Activated T-helper 2 cell treated with anti-CD3 and anti-CD28 coated beads, Interferon-gamma antibody, Interleukin-2, Interleukin-4, amounts not matched to agents 10 μg/mL and 5 μg/mL and 100 μg/mL, durations not matched to agents 14 hours and 24 hours and 36 hours (primary cell): ENCODE data around the gene TTC9C. TPM values are rescaled to one million over a fixed set of nuclear protein-coding genes. Genes with fewer than 3 reads are reported as not detected.
A peak's percentile ranks its signal among the peaks of the same experiment; 100 is the strongest.

Experiments used
- DNase-seq: peaks from one replicate; pipeline ENCODE4 v3.0.0; 2021; ENCODE audit warnings: low spot score
- H3K27ac Mint-ChIP-seq: one replicate; pipeline ENCODE4 v1.8.0; 2021; ENCODE audit warnings: mixed read lengths
- H3K27me3 Mint-ChIP-seq: one replicate; pipeline ENCODE4 v1.8.0; 2021; ENCODE audit warnings: low read depth, mixed read lengths
- H3K36me3 Mint-ChIP-seq: one replicate; pipeline ENCODE4 v1.8.0; 2021; ENCODE audit warnings: low read depth, mixed read lengths
- H3K4me1 Mint-ChIP-seq: one replicate; pipeline ENCODE4 v1.8.0; 2021; ENCODE audit warnings: low read depth, mixed read lengths
- H3K4me3 Mint-ChIP-seq: one replicate; pipeline ENCODE4 v1.8.0; 2021; ENCODE audit warnings: low read depth, mild to moderate bottlenecking, moderate library complexity, mixed read lengths
- H3K9me3 Mint-ChIP-seq: one replicate; pipeline ENCODE4 v1.8.0; 2021; ENCODE audit warnings: mixed read lengths
- intact Hi-C: fragments of 100-400 bp; cut with micrococcal nuclease; formaldehyde crosslinking; loops from one replicate; pipeline ENCODE4 v1.15.1; 2023
- total RNA-seq: library from RNA; stranded (reverse); gene quantifications from 2 replicates; pipeline ENCODE4 v1.2.3, GENCODE V29; 2022

TTC9C gene
- total RNA-seq, 1 donor from 2014 or later, result 39.4 TPM

DNA sequence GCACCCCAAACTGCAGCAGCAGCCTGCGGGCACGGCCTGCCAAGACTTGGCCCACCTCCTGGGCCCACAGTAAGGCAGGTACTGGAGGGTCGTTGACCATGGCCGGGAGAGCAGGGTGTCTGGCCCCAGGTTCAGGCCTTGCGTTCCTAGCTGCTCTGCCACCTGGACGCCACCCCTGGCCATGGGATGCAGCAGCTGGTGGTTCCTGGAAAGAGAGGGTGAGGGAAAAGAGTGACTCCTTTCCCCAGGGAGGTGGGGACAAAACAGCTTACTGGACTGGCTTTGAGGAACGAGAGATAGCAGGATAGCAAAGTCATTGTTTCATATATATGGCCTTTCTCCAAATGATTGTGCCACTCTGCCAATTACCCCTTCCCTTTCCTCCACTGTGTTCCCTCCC lies 22.9 kb upstream of the TTC9C start:
- peaks cover 33% of the 10 kb centered on the region for H3K4me1 Mint-ChIP-seq
- no peak for DNase-seq
- peak overlapping the region; percentile 90 for H3K4me3 Mint-ChIP-seq
- peak overlapping the region; percentile 57 for H3K27ac Mint-ChIP-seq
- intact Hi-C loops, result loop anchor here (5.0 kb wide), 1 partner anchor 127 kb away; the partner anchor contains the start of genes STX5 and TEX54
- H3K36me3 Mint-ChIP-seq, result peaks cover 34% of the 10 kb centered on the region
- no peaks in the 10 kb centered on the region for H3K27me3 Mint-ChIP-seq
- no peaks in the 10 kb centered on the region for H3K9me3 Mint-ChIP-seq

DNA sequence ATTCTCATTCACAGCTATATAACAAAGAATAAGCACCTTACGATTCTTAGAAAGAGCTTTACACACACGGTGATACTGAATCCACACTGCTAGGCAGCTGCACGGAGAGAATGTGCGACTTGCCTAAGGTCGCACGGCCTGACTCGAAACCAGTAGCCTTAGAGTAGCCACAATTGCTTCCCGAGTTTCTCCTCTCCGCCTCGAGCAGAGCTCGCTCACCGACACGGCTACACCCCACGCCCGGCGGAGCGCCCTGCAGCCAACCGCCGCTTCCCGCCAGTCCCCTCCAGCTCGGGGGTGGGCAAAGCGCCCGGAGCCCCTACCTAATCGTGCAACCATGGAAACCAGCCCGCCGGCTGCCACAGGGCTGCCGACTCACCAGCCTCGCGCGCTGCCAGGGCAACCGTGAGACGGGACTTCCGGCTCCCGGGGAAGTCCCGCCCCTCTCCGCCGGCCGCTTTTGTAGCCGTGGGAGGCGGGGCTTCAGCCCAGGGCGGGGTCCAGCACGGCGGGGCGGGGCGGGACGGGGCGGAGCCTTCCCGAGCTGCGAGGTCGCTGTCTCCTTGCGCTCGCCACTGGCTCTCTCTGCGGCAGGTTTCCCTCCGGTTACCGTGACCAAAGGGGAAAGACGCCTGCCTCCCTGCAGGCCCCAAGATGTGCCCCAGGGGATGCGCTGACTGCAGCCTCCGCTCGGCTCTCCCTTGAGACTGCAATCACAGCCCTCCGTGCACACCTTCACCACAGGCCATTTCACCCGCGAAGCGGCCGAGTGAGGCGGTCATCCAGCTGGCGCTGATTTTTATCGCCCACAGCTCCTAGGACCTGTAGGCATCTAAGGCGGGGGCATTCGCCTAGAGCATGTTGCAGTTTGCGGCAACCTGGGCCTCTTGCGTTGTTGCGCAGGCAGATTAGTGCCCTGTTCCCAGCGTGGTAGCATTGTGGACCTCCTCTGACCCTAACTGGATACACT lies 22.1 kb upstream of the TTC9C start:
- H3K4me3 Mint-ChIP-seq, result peak overlapping the region; percentile 90
- peaks cover 38% of the 10 kb centered on the region for H3K36me3 Mint-ChIP-seq
- no peaks in the 10 kb centered on the region for H3K9me3 Mint-ChIP-seq
- intact Hi-C loops, result loop anchor here (5.0 kb wide), 1 partner anchor 126 kb away; the partner anchor contains the start of genes STX5 and TEX54
- no peaks in the 10 kb centered on the region for H3K27me3 Mint-ChIP-seq
- peak; percentile 89 for DNase-seq
- H3K4me1 Mint-ChIP-seq, result peaks cover 37% of the 10 kb centered on the region
- peak overlapping the region; percentile 57 for H3K27ac Mint-ChIP-seq

DNA sequence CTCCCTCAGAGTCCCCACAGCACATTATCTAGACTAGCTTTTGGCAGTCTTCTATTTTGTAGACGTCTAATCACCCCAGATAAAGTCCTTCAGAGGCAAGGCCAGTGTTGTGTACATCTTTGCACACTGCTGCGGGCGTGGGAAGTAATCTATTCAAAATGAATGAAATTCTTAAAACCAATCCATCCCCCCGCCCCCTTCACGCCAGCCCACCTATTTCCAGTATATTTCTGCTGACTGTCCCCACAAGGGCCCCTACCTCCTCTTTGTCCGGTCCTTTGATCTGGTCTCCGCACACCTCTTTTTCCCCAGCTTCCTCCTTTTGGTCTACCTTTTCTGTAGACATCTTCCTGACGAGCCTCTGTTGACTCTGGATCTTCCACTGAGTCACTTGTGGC lies 21.4 kb upstream of the TTC9C start:
- Mint-ChIP-seq H3K9me3 (no peaks in the 10 kb centered on the region), H3K27ac (peak overlapping the region; percentile 14), H3K4me1 (peaks cover 37% of the 10 kb centered on the region), H3K36me3 (peaks cover 40% of the 10 kb centered on the region), H3K4me3 (peak overlapping the region; percentile 58), H3K27me3 (no peaks in the 10 kb centered on the region)
- DNase-seq, result no peak
- intact Hi-C loops, result loop anchor here (5.0 kb wide), 1 partner anchor 125 kb away; the partner anchor contains the start of genes STX5 and TEX54

DNA sequence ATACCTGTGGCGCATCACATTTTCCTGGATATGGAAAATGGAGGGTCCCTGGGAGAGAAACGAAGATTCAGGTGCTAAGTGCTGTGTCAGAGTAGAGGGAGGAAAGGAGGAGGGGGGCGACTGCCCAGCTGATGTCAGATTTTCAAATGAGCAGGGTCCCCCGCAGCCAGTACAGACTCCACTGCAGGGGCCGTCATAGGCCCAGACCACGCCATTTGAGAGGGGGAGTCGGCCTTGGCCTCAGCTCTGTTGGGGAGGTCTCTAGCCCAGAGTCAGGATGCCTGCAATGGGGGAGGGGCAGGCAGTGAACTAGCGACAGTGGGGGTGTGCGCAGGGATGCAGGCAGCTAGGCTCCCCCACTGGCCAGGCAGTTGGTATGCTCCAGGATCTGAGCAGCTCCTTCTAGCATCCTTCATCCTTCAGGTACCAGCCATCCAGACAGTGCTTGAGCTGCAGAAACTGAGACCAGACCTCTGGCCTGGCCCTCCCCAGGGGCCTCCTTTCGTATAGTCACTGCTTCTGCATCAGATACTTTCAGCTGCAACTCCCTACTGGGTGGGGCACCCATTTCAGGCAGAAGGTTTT lies 20.9 kb upstream of the TTC9C start, which contains the start of the genes BSCL2 and GNG3:
BSCL2 (minus strand) TSS at position 148 of the 585 bp plus-strand sequence. CDS start 229 bp downstream, outside the sequence.
GNG3 (plus strand) TSS at position 400 of the 585 bp plus-strand sequence. CDS start 620 bp downstream, outside the sequence.
- H3K4me1 Mint-ChIP-seq, result peaks cover 39% of the 10 kb centered on the region
- H3K27me3 Mint-ChIP-seq, result no peaks in the 10 kb centered on the region
- H3K9me3 Mint-ChIP-seq, result no peaks in the 10 kb centered on the region
- H3K27ac Mint-ChIP-seq, result peak within 1 kb of the TSS; percentile 88
- DNase-seq, result no peak
- peaks cover 39% of the 10 kb centered on the region for H3K36me3 Mint-ChIP-seq
- intact Hi-C loops, result loop anchor here (5.0 kb wide), 1 partner anchor 125 kb away; the partner anchor contains the start of genes STX5 and TEX54
- H3K4me3 Mint-ChIP-seq, result peak within 1 kb of the TSS; percentile 82

DNA sequence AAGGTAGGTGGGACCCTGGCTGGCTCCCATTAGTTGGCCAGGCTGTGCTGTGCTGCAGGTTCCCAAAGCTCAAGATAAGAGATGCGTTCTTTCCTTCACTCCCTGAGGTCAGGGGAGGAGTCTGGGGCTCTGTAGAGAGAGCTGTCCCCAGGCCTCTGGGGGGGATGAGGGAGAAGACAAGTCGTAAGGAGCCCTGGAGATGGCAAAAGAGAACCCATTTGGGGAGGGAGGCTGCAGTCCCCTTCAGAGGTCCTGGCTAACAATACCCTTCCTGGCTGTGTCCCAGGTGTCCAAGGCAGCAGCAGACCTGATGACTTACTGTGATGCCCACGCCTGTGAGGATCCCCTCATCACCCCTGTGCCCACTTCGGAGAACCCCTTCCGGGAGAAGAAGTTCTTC lies 19.9 kb upstream of the TTC9C start:
- H3K36me3 Mint-ChIP-seq, result peaks cover 44% of the 10 kb centered on the region
- H3K9me3 Mint-ChIP-seq, result no peaks in the 10 kb centered on the region
- peak overlapping the region; percentile 82 for H3K4me3 Mint-ChIP-seq
- peaks cover 47% of the 10 kb centered on the region for H3K4me1 Mint-ChIP-seq
- intact Hi-C loops, result loop anchor here (5.0 kb wide), 1 partner anchor 124 kb away; the partner anchor contains the start of genes STX5 and TEX54
- peak overlapping the region; percentile 88 for H3K27ac Mint-ChIP-seq
- no peaks in the 10 kb centered on the region for H3K27me3 Mint-ChIP-seq
- DNase-seq, result no peak

DNA sequence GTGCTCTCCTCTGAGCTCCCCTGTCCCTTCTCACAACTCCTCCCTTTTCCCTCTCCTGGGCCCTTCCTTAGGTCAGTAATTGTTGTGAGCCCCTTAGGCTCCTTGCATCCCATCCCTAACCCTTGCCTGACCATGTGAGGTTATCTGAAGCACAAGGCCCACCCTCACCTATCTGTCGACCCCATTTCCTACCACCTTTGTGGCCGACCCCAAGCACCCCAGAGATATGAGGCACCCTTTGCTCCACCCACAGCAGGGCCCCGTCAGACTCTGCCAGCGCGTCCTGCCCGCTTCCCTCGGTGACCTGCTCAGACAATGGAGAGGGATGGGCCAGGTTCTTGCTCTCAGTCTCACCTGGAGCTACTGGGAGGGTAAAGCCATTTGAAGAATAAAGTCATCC lies 19.5 kb upstream of the TTC9C start:
- Mint-ChIP-seq H3K36me3 (peaks cover 45% of the 10 kb centered on the region), H3K4me3 (peak overlapping the region; percentile 82), H3K9me3 (no peaks in the 10 kb centered on the region), H3K27ac (peak overlapping the region; percentile 88), H3K4me1 (peaks cover 51% of the 10 kb centered on the region), H3K27me3 (no peaks in the 10 kb centered on the region)
- DNase-seq, result peak; percentile 36
- intact Hi-C loops, result loop anchor here (1.0 to 5.0 kb wide), 6 partner anchors 19 to 173 kb away; partner anchors contain the start of genes GANAB, HNRNPUL2, STX5 and TAF6L

DNA sequence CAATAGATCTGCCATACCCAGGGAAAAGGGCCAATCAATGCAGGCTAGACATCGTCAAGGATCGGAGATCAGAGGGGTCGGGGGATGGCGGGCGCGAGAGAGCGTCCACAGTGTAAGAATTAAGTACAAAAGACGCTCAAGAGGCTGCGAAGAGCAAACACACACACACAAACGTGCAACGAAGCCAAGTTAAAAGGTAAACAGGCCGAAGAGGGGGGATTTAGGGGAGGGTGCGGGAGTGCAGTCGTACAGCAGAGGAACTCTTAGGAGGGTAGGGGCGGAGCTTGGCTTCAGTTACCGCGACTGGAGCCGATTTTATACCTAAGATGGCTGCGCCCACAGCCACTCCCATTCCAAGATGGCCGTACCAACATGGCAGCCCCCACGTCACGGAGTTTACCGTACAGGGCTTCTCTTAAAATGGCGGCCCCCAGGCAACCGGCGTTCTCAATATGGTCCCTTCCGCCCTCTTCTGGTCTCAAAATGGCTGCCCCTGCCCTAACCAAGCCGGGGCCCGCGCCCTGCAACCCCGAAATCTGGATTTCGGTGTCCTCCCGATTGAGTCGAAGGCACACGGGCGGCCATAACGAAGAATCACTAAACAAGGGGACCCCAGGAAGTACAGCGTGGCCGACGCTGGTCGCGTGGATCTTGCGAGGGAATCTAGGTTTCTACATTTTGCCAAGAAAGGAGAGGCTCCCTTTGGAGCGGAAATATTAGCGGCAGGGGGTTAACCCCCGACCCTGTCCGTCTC lies 18.9 kb upstream of the TTC9C start:
- peak overlapping the region; percentile 82 for H3K4me3 Mint-ChIP-seq
- H3K4me1 Mint-ChIP-seq, result peaks cover 56% of the 10 kb centered on the region
- DNase-seq, result peak; percentile 94
- H3K9me3 Mint-ChIP-seq, result no peaks in the 10 kb centered on the region
- peaks cover 51% of the 10 kb centered on the region for H3K36me3 Mint-ChIP-seq
- H3K27me3 Mint-ChIP-seq, result no peaks in the 10 kb centered on the region
- H3K27ac Mint-ChIP-seq, result peak overlapping the region; percentile 88
- intact Hi-C loops, result loop anchor here (1.0 to 5.0 kb wide), 6 partner anchors 18 to 172 kb away; partner anchors contain the start of genes GANAB, HNRNPUL2, STX5 and TAF6L

DNA sequence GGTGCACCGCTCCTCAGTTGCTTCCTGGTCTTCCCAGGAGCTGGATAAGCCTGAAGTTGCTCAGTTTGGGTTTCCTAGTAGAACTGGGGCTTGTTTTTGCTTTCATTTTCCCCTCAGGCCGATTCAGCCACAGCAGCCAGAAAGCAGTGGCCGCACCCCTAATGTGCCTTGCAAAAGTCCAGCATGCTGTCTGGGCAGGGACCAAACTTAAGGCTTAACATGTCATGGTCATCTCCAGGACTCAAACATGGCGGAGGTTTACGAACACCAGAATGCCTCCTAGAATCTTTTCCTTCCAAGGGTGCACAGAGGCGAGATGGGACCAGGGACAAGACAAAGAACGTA lies 18.3 kb upstream of the TTC9C start:
- intact Hi-C loops, result no loop called here
- Mint-ChIP-seq H3K4me1 (peaks cover 60% of the 10 kb centered on the region), H3K9me3 (no peaks in the 10 kb centered on the region), H3K4me3 (peak overlapping the region; percentile 82), H3K27ac (peak overlapping the region; percentile 88), H3K27me3 (no peaks in the 10 kb centered on the region), H3K36me3 (peaks cover 51% of the 10 kb centered on the region)
- no peak for DNase-seq

DNA sequence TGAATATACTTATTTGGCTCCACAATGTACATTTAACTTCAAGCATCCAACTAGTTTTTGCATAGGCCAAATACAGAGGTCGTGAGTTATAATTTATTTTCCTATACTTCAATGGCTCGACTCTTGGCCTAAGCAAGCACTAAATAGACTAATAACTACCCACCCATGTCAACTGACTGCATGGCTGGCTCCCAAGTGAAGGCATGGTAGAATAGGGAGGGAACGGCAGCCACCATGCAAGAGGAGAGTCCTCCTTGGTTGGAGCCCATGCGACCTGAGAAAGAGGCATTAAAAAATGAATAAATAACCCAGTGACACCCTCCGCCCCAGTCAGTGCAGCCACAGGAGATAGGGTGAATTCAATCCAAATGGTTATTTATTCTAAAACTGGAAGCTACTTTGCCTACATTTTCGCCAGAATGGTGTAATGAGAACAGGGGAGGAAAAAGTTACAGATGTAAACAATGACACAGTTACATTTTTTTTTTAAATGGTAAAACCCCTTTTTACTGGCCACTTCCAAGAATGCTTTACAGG lies 15.9 kb upstream of the TTC9C start:
- intact Hi-C loops, result loop anchor here (2.0 kb wide), 1 partner anchor 42 kb away; the partner anchor contains the start of gene UQCC3
- Mint-ChIP-seq H3K4me1 (peaks cover 58% of the 10 kb centered on the region), H3K4me3 (peak overlapping the region; percentile 27), H3K27me3 (no peaks in the 10 kb centered on the region), H3K36me3 (peaks cover 70% of the 10 kb centered on the region), H3K27ac (peak overlapping the region; percentile 87), H3K9me3 (no peaks in the 10 kb centered on the region)
- no peak for DNase-seq

DNA sequence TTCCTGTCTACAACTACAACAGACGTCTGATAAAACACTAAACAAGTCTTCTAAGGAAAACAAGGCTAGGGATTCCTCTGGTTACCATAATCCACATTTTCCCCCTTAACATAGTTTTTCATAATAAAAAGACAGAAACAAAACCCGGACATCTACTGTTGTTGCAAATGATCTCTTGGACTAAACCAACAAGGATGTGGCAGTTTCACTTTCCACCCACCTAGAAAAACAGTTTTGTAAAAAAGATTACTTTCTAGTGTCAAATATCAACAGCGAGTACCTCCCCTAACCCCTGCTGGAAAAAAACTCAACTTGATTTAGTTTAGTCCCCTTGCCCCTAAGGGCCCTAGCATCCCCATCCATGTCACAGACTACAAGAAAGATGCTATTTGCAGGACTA lies 15.4 kb upstream of the TTC9C start:
- H3K4me1 Mint-ChIP-seq, result peaks cover 58% of the 10 kb centered on the region
- H3K27ac Mint-ChIP-seq, result peak overlapping the region; percentile 87
- H3K4me3 Mint-ChIP-seq, result peak overlapping the region; percentile 27
- no peaks in the 10 kb centered on the region for H3K9me3 Mint-ChIP-seq
- no peaks in the 10 kb centered on the region for H3K27me3 Mint-ChIP-seq
- no peak for DNase-seq
- intact Hi-C loops, result loop anchor here (2.0 kb wide), 1 partner anchor 42 kb away; the partner anchor contains the start of gene UQCC3
- H3K36me3 Mint-ChIP-seq, result peaks cover 74% of the 10 kb centered on the region

DNA sequence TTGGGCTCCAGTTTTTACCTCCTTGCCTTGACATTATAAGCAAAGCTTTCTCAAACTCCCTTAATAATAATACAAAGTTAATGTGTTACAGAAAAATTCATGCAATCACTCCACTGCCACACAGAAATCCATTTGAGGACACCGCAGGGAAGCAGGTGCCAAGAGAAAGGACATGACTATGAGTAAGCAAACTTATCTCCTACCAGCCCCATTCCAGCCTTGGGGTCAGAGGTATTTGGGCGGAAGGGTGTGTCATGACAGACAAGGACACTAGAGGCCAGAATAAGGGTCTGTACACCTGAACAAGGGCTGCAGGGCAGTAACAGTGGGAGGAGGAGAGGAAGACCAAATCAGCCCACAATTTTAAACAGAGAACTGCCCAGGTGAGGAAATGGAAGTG lies 14.9 kb upstream of the TTC9C start:
- no peaks in the 10 kb centered on the region for H3K27me3 Mint-ChIP-seq
- no peaks in the 10 kb centered on the region for H3K9me3 Mint-ChIP-seq
- peak overlapping the region; percentile 87 for H3K27ac Mint-ChIP-seq
- peaks cover 78% of the 10 kb centered on the region for H3K36me3 Mint-ChIP-seq
- DNase-seq, result no peak
- H3K4me3 Mint-ChIP-seq, result peak overlapping the region; percentile 24
- H3K4me1 Mint-ChIP-seq, result peaks cover 57% of the 10 kb centered on the region
- intact Hi-C loops, result loop anchor here (2.0 kb wide), 1 partner anchor 43 kb away; the partner anchor contains the start of gene UQCC3
